Central memory CD4-positive, alpha-beta T cell (primary cell): ENCODE results near the gene MTR.
A peak's percentile ranks its signal among the peaks of the same experiment; 100 is the strongest.
"Not testable (repeated sequence)": the region's sequence is repeated elsewhere in the genome, so short reads cannot be mapped to it uniquely, and the experiment has no call there.

Experiments used
- DNase-seq: peaks from one replicate; pipeline ENCODE4 v3.0.0; 2022

Gene MTR

GRCh38 chr1:236865818-236866155, 70.7 kb downstream of the MTR start:
- no peak for DNase-seq

GRCh38 chr1:236868625-236869467, 73.8 kb downstream of the MTR start:
- peak; percentile 29 for DNase-seq

GRCh38 chr1:236869911-236870310, 74.8 kb downstream of the MTR start:
- no peak for DNase-seq

GRCh38 chr1:236870721-236871120, 75.6 kb downstream of the MTR start:
- no peak for DNase-seq

GRCh38 chr1:236872075-236872666, 77.1 kb downstream of the MTR start:
- no peak for DNase-seq

- no peak for DNase-seq
Observed at GRCh38 chr1:236875975-236876374, 80.9 kb downstream of the MTR start.

- no peak for DNase-seq
Observed at GRCh38 chr1:236877661-236878060, 82.6 kb downstream of the MTR start.

- DNase-seq: no peak
Observed at GRCh38 chr1:236880209-236880608, 85.1 kb downstream of the MTR start.

GRCh38 chr1:236882678-236883077, 87.6 kb downstream of the MTR start:
- no peak for DNase-seq

- no peak for DNase-seq
Observed at GRCh38 chr1:236886199-236886598, 91.1 kb downstream of the MTR start.

- no peak for DNase-seq
Observed at GRCh38 chr1:236887081-236887480, 92.0 kb downstream of the MTR start.

- DNase-seq: no peak
Observed at GRCh38 chr1:236888126-236888525, 93.0 kb downstream of the MTR start.

- no peak for DNase-seq
Observed at GRCh38 chr1:236888903-236889302, 93.8 kb downstream of the MTR start.

GRCh38 chr1:236890152-236891056, 95.3 kb downstream of the MTR start:
- DNase-seq: no peak

GRCh38 chr1:236893626-236894545, 98.8 kb downstream of the MTR start:
- no peak for DNase-seq

- DNase-seq: no peak
Observed at GRCh38 chr1:236895665-236896387, 100.7 kb downstream of the MTR start.

- DNase-seq: no peak
Observed at GRCh38 chr1:236896716-236897115, 101.6 kb downstream of the MTR start.

GRCh38 chr1:236904892-236905741, 110.0 kb downstream of the MTR start:
- DNase-seq: no peak

- no peak for DNase-seq
Observed at GRCh38 chr1:236907205-236907604, 112.1 kb downstream of the MTR start.

- no peak for DNase-seq
Observed at GRCh38 chr1:236908669-236909068, 113.6 kb downstream of the MTR start.

GRCh38 chr1:236911047-236911446, 116.0 kb downstream of the MTR start:
- DNase-seq: not testable (repeated sequence)
